ENCODE measurements around the gene SLC44A5. TPM values are rescaled to one million over a fixed set of nuclear protein-coding genes. Genes with fewer than 3 reads are reported as not detected.

Gene SLC44A5
- total and polyA plus RNA-seq, 4 donors: 0.13 to 1.1 (median 0.22) TPM

DNA sequence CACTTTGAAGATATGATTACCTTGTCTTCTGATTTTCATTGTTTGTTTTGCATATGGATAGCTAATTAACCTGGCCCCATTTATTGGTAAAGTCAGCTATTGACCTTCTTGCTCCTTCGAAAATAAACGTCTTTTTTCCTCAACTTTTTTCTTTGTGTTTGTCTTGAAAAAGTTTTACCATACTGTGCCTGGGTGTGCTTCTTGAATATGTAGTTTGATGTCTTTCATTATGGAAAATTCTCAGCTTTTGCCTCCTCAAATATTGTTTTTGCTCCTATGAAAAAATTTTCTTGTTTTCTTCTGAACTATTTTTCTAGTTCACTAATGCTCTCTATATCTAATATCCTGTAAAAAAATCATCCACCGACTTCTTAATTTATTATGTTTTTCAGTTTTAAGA lies 451.8 kb downstream of the SLC44A5 start (continued):
- TF ChIP-seq, protein P1, sequence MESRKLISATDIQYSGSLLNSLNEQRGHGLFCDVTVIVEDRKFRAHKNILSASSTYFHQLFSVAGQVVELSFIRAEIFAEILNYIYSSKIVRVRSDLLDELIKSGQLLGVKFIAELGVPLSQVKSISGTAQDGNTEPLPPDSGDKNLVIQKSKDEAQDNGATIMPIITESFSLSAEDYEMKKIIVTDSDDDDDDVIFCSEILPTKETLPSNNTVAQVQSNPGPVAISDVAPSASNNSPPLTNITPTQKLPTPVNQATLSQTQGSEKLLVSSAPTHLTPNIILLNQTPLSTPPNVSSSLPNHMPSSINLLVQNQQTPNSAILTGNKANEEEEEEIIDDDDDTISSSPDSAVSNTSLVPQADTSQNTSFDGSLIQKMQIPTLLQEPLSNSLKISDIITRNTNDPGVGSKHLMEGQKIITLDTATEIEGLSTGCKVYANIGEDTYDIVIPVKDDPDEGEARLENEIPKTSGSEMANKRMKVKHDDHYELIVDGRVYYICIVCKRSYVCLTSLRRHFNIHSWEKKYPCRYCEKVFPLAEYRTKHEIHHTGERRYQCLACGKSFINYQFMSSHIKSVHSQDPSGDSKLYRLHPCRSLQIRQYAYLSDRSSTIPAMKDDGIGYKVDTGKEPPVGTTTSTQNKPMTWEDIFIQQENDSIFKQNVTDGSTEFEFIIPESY (IDR thresholded peaks at IDR 0.05): no peak
- TF ChIP-seq, protein P2, sequence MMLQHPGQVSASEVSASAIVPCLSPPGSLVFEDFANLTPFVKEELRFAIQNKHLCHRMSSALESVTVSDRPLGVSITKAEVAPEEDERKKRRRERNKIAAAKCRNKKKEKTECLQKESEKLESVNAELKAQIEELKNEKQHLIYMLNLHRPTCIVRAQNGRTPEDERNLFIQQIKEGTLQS (IDR thresholded peaks at IDR 0.05): no peak
- TF ChIP-seq RXRA (IDR thresholded peaks at IDR 0.05) (no peak), YY1 (IDR thresholded peaks at IDR 0.05) (no peak), JUND (IDR thresholded peaks at IDR 0.05) (no peak), HNF4A (conservative IDR thresholded peaks at IDR 0.05) (no peak), SP1 (IDR thresholded peaks at IDR 0.05) (no peak), EGR1 (IDR thresholded peaks at IDR 0.05; ENCODE audit: low read depth in 2 of 2) (no peak), TAF1 (conservative IDR thresholded peaks at IDR 0.05) (no peak), FOXA2 (IDR thresholded peaks at IDR 0.05) (no peak), NR2F2 (IDR thresholded peaks at IDR 0.05) (no peak), FOXA1 (IDR thresholded peaks at IDR 0.05) (no peak)

Small RNAs within 50 kb of the gene (small RNA-seq; reads per million reads assigned to genes)
- gene RNU6-503P (not detected), gene RNU6-622P (not detected)

Other genes starting within 250 kb of the SLC44A5 start
- 100 to 1,000 TPM in 1 of 2 donors, 10 to 100 TPM in 1; 68.3 to 175 TPM for gene ACADM, start 113.6 kb upstream of the SLC44A5 start, total RNA-seq
- 100 to 1,000 TPM; 131 to 167 TPM for gene ACADM, start 113.6 kb upstream of the SLC44A5 start, polyA plus RNA-seq
- 10 to 100 TPM; 53.9 to 74.8 TPM for gene RABGGTB, start 175.1 kb upstream of the SLC44A5 start, total RNA-seq
- 10 to 100 TPM; 24.3 to 40.6 TPM for gene RABGGTB, start 175.1 kb upstream of the SLC44A5 start, polyA plus RNA-seq
- gene MSH4, start 185.8 kb upstream of the SLC44A5 start, total RNA-seq: under 1 TPM; 0.08 to 0.14 TPM
- not detected for gene MSH4, start 185.8 kb upstream of the SLC44A5 start, polyA plus RNA-seq